Keratinocyte (primary cell): ENCODE data around the gene PPP1R13L. TPM values are rescaled to one million over a fixed set of nuclear protein-coding genes. Genes with fewer than 3 reads are reported as not detected.

Source experiments
- DNase-seq: peaks from one replicate; pipeline ENCODE4 v3.0.0-alpha.2; 2011; ENCODE audit warnings: low read depth, missing footprints, low spot score
- FAIRE-seq: peaks from 2 replicates; lab custom pipeline; 2011; peaks lifted over from hg19 to GRCh38; lab: Jason Lieb, UNC
- H2AFZ ChIP-seq: 2 replicates; pipeline ENCODE4 v1.6.0; 2012; ENCODE audit warnings: low read length, control low read depth, inconsistent platforms; ENCODE audit not compliant: control insufficient read depth
- H3K27ac ChIP-seq: 2 replicates; pipeline ENCODE4 v1.5.1; 2011; ENCODE audit warnings: low read length; ENCODE audit not compliant: control insufficient read depth, insufficient read depth
- H3K27me3 ChIP-seq: 3 replicates; pipeline ENCODE4 v1.6.0; 2011; ENCODE audit warnings: low read length; ENCODE audit not compliant: control insufficient read depth, insufficient read depth; ENCODE audit errors: extremely low read depth
- H3K36me3 ChIP-seq, 2 experiments: 2 replicates in 1 of 2; 3 replicates in 1 of 2; pipeline ENCODE4 v1.5.1; 2011; ENCODE audit warnings: low read length in 2 of 2, mild to moderate bottlenecking in 1 of 2; ENCODE audit not compliant: control insufficient read depth in 2 of 2, insufficient read depth in 2 of 2; ENCODE audit errors: extremely low read depth in 1 of 2
- H3K4me1 ChIP-seq: 3 replicates; pipeline ENCODE4 v1.5.1; 2011; ENCODE audit warnings: low read length; ENCODE audit not compliant: control insufficient read depth, insufficient read depth; ENCODE audit errors: extremely low read depth
- H3K4me2 ChIP-seq: 3 replicates; pipeline ENCODE4 v1.6.0; 2011; ENCODE audit warnings: low read depth, low read length; ENCODE audit not compliant: control insufficient read depth, insufficient read depth; ENCODE audit errors: extremely low read depth
- H3K4me3 ChIP-seq, 3 experiments: fragments of 200-600 bp in 1 of 3; sonication (generic) in 1 of 3; 2 replicates in 2 of 3; 3 replicates in 1 of 3; pipeline ENCODE4 v1.5.1; 2011 to 2016; ENCODE audit warnings: low read length in 3 of 3, mild to moderate bottlenecking in 3 of 3, control low read depth in 2 of 3, inconsistent platforms in 1 of 3, low read depth in 1 of 3, mixed read lengths in 1 of 3, mixed run types in 1 of 3, moderate library complexity in 1 of 3; ENCODE audit not compliant: control insufficient read depth in 2 of 3, insufficient read depth in 2 of 3; ENCODE audit errors: extremely low read depth in 1 of 3
- H3K79me2 ChIP-seq: 2 replicates; pipeline ENCODE4 v1.6.0; 2012; ENCODE audit warnings: low read length; ENCODE audit not compliant: control insufficient read depth, insufficient read depth
- H3K9ac ChIP-seq: 3 replicates; pipeline ENCODE4 v1.6.0; 2011; ENCODE audit warnings: low read length; ENCODE audit not compliant: control insufficient read depth, insufficient read depth; ENCODE audit errors: extremely low read depth
- H3K9me1 ChIP-seq: 3 replicates; pipeline ENCODE4 v1.6.0; 2011; ENCODE audit warnings: low read length; ENCODE audit not compliant: control insufficient read depth, insufficient read depth; ENCODE audit errors: extremely low read depth
- H3K9me3 ChIP-seq: 2 replicates; pipeline ENCODE4 v1.5.1; 2012; ENCODE audit warnings: low read depth, low read length; ENCODE audit not compliant: control insufficient read depth
- H4K20me1 ChIP-seq: 3 replicates; pipeline ENCODE4 v1.6.0; 2011; ENCODE audit warnings: low read length; ENCODE audit not compliant: control insufficient read depth, insufficient read depth; ENCODE audit errors: extremely low read depth
- CTCF ChIP-seq, 3 experiments: IDR thresholded peaks in 1 of 3; conservative IDR thresholded peaks in 1 of 3; optimal IDR thresholded peaks in 1 of 3; 2 replicates in 2 of 3; 3 replicates in 1 of 3; pipeline versions ENCODE3 to v1.5.1; 2011; ENCODE audit warnings: low read length in 3 of 3, mild to moderate bottlenecking in 3 of 3, moderate library complexity in 2 of 3, control low read depth in 1 of 3, inconsistent platforms in 1 of 3; ENCODE audit not compliant: insufficient read depth in 2 of 3; ENCODE audit errors: extremely low read depth in 1 of 3
- EZH2 ChIP-seq: IDR thresholded peaks from one replicate; pipeline ENCODE4 v1.6.1; 2012; ENCODE audit warnings: inconsistent platforms, mild to moderate bottlenecking, low read length, moderate library complexity
- dilution Hi-C: fragments of 300-500 bp; cut with MboI; formaldehyde crosslinking; loops from one replicate; pipeline ENCODE4 v1.7.0; 2020; ENCODE audit warnings: low sequenced_read_pairs; ENCODE audit not compliant: extremely low pct_ligation_motif_present
- polyA plus RNA-seq, 5 experiments: library from polyadenylated mRNA; depleted of rRNA in 3 of 5; stranded (reverse) in 3 of 5; stranded (forward) in 1 of 5; unstranded in 1 of 5; fragments of >200 nt; gene quantifications; 1 replicate in 1 of 5; 2 replicates in 3 of 5; 3 replicates in 1 of 5; pipeline versions ENCODE4 v1.2.1 to v1.2.3, GENCODE V29; 2011 to 2012; ENCODE audit warnings: missing spikeins in 2 of 5, low read depth in 1 of 5, low replicate concordance in 1 of 5

The PPP1R13L gene
- polyA plus RNA-seq, 1 donor (not counting 4 experiments of a cell fraction or from before 2014, with no cell fraction given), result 31.2 TPM

GRCh38 chr19:45357445-45357783 lies 47.5 kb downstream of the PPP1R13L start:
- no peaks in the 10 kb centered on the region for H3K9me3 ChIP-seq
- no peak overlapping the region for H3K9ac ChIP-seq
- no peak for TF ChIP-seq EZH2
- TF ChIP-seq CTCF (optimal IDR thresholded peaks at IDR 0.05 in 1 of 3, IDR thresholded peaks at IDR 0.05 in 1 of 3, conservative IDR thresholded peaks at IDR 0.05 in 1 of 3; ENCODE audit: extremely low read depth in 1 of 3, insufficient read depth in 2 of 3, low read length in 3 of 3), result no peak
- peaks cover 39 to 42% of the 10 kb centered on the region in 2 experiments for H3K36me3 ChIP-seq
- dilution Hi-C loops, result no loop called here
- H3K4me2 ChIP-seq, result no peak overlapping the region
- H4K20me1 ChIP-seq, result no peaks in the 10 kb centered on the region
- no peaks in the 10 kb centered on the region for H3K4me1 ChIP-seq
- FAIRE-seq (no peak), DNase-seq (no peak)
- no peaks in the 10 kb centered on the region for H3K79me2 ChIP-seq
- H2AFZ ChIP-seq, result no peak overlapping the region
- H3K27me3 ChIP-seq, result no peaks in the 10 kb centered on the region
- H3K27ac ChIP-seq, result no peak overlapping the region
- no peak overlapping the region for H3K4me3 ChIP-seq
- H3K9me1 ChIP-seq, result no peaks in the 10 kb centered on the region

GRCh38 chr19:45356760-45357444 lies 48.0 kb downstream of the PPP1R13L start:
- H3K9me1 ChIP-seq, result no peaks in the 10 kb centered on the region
- no peaks in the 10 kb centered on the region for H3K4me1 ChIP-seq
- H2AFZ ChIP-seq, result no peak overlapping the region
- TF ChIP-seq CTCF (optimal IDR thresholded peaks at IDR 0.05 in 1 of 3, IDR thresholded peaks at IDR 0.05 in 1 of 3, conservative IDR thresholded peaks at IDR 0.05 in 1 of 3; ENCODE audit: extremely low read depth in 1 of 3, insufficient read depth in 2 of 3, low read length in 3 of 3) (no peak), EZH2 (no peak)
- no peaks in the 10 kb centered on the region for H3K9me3 ChIP-seq
- DNase-seq (no peak), FAIRE-seq (no peak)
- H3K27me3 ChIP-seq, result no peaks in the 10 kb centered on the region
- no peak overlapping the region for H3K4me2 ChIP-seq
- dilution Hi-C loops, result no loop called here
- no peak overlapping the region for H3K4me3 ChIP-seq
- peaks cover under 1% of the 10 kb centered on the region for H4K20me1 ChIP-seq
- peaks cover 42 to 45% of the 10 kb centered on the region in 2 experiments for H3K36me3 ChIP-seq
- no peaks in the 10 kb centered on the region for H3K79me2 ChIP-seq
- H3K27ac ChIP-seq, result no peak overlapping the region
- no peak overlapping the region for H3K9ac ChIP-seq
